ENCODE results near the gene SEC11C.

The SEC11C gene

DNA sequence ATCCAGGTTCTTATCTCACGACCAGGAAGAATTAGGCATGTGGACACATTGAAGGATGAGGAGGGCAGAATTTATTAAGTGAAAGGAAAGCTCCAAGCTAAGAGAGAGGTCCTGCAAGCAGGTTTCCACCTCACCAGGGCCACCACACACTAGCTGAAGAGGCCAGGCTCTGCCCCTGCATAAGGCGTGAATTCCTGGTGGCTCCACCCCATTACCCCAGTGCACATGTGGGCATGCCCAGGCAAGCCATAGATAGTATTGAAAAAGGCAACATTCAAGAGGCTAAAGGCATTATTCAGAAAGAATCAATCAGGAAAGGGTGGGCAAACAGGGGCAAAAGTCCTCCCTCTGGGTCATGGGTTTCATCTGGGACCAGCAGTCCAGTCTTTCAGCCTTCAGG, 49.3 kb downstream of the SEC11C start:
- H3K4me3 ChIP-seq (ENCODE audit: low read depth, low read length) = no peak overlapping the region
- TF ChIP-seq, protein P1, sequence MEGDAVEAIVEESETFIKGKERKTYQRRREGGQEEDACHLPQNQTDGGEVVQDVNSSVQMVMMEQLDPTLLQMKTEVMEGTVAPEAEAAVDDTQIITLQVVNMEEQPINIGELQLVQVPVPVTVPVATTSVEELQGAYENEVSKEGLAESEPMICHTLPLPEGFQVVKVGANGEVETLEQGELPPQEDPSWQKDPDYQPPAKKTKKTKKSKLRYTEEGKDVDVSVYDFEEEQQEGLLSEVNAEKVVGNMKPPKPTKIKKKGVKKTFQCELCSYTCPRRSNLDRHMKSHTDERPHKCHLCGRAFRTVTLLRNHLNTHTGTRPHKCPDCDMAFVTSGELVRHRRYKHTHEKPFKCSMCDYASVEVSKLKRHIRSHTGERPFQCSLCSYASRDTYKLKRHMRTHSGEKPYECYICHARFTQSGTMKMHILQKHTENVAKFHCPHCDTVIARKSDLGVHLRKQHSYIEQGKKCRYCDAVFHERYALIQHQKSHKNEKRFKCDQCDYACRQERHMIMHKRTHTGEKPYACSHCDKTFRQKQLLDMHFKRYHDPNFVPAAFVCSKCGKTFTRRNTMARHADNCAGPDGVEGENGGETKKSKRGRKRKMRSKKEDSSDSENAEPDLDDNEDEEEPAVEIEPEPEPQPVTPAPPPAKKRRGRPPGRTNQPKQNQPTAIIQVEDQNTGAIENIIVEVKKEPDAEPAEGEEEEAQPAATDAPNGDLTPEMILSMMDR (IDR thresholded peaks at IDR 0.05; ENCODE audit: low read depth, low read length, missing control alignments) = no peak
- peaks cover 3% of the 10 kb centered on the region for H3K27me3 ChIP-seq (replicated peaks)
- in situ Hi-C loops (cut with HindIII; ENCODE audit: low pct_ligation_motif_present, low sequenced_read_pairs) = no loop called here
- no peak for DNase-seq
- H3K36me3 ChIP-seq (replicated peaks) = no peaks in the 10 kb centered on the region
- H3K27ac ChIP-seq = no peak overlapping the region

DNA sequence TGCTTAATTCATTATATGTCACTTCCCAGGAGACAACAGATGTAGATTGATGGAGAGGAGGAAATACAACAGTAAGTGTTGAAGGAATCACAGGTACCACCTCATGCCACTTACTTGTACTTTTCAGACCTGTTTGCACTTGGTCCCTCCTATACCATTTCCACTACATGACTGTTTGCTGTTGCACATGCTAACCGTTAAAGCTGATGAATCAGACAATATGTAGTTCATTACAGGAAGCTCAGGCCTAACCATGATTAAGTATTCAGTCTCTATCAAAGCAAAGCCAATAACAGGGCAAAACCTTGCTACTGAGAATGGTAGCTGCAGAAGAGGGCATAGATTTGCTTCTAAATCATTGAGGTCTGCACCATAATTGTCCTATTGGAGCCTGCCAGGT, 50.1 kb downstream of the SEC11C start:
- Histone ChIP-seq H3K36me3 (replicated peaks) (no peaks in the 10 kb centered on the region), H3K27me3 (replicated peaks) (peaks cover 3% of the 10 kb centered on the region), H3K27ac (no peak overlapping the region), H3K4me3 (ENCODE audit: low read depth, low read length) (no peak overlapping the region)
- in situ Hi-C loops (cut with HindIII; ENCODE audit: low pct_ligation_motif_present, low sequenced_read_pairs) = no loop called here
- TF ChIP-seq, protein P1 (IDR thresholded peaks at IDR 0.05; ENCODE audit: low read depth, low read length, missing control alignments) = no peak
- DNase-seq = no peak

DNA sequence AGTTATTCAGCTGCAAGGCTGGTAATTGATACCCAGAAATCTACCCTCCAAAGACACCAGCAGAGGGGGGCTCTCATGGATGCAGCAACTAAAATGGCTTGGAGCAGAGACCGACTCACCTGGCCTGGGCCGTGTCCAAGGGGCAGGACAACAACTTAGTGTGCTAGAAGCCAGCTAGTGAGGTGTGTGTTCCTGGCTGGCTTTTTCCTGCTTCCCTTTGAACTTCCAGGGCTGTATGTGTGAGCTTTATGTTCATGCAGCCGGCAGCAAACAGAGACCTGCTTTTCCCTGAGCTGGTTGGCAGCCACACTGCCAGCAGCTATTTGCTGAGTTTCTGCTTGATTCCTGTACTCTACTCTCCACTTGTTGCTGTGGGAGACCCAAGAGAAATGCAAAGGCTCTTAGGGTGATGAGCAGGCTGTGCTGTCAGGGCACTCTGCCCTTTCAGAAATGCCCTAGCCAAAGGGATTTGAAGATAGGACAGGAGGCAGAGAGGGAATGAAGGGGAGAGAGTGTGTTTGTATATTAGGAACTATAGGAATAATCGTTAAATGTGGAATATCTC, 56.6 kb downstream of the SEC11C start:
- Histone ChIP-seq H3K36me3 (replicated peaks) (no peaks in the 10 kb centered on the region), H3K4me3 (ENCODE audit: low read depth, low read length) (no peak overlapping the region), H3K27ac (no peak overlapping the region), H3K27me3 (replicated peaks) (peaks cover 14% of the 10 kb centered on the region)
- TF ChIP-seq, protein P1 (IDR thresholded peaks at IDR 0.05; ENCODE audit: low read depth, low read length, missing control alignments) = no peak
- no peak for DNase-seq
- in situ Hi-C loops (cut with HindIII; ENCODE audit: low pct_ligation_motif_present, low sequenced_read_pairs) = no loop called here

DNA sequence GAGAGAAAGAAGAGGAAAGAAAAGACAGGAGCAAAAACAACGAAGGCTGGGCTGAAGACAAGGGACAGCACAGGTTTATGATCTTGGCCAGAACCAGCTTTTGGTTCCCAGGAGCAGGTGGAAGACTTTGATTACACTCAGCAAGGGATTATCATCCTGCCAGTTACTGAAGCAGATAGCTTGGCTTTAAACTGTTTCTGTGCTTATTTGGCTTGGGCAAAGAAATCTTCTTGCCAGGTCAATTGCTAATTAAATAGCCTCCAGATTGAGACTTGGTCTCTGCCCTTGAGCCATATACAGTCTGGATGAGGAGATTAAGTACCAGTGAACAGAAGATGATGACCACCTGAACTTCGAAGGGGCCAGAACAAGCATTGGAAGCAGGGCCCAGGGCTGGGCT, 58.0 kb downstream of the SEC11C start:
- Histone ChIP-seq H3K36me3 (replicated peaks) (no peaks in the 10 kb centered on the region), H3K27me3 (replicated peaks) (peaks cover 11% of the 10 kb centered on the region), H3K4me3 (ENCODE audit: low read depth, low read length) (no peak overlapping the region), H3K27ac (no peak overlapping the region)
- TF ChIP-seq, protein P1 (IDR thresholded peaks at IDR 0.05; ENCODE audit: low read depth, low read length, missing control alignments) = no peak
- in situ Hi-C loops (cut with HindIII; ENCODE audit: low pct_ligation_motif_present, low sequenced_read_pairs) = no loop called here
- no peak for DNase-seq

DNA sequence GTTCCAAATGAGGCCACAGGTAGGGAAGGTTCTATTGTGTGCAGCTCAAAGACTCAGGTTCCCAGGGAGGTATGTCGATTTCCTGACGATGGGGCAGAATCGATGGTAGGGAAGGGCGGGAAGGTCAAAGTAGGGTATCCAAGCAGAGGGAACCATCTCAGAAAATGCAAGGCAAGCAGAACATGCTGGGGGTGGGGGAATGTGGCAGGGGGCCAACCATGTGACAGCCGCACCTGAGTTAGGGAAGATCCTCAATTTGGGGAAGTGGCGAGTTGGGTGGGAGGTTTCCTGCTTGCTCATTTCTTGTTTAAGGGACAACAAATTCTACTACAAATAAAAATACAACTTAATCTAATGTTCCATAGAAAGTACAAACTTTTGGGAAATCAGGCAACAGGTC, 58.5 kb downstream of the SEC11C start:
- H3K27me3 ChIP-seq (replicated peaks) = peaks cover 11% of the 10 kb centered on the region
- TF ChIP-seq, protein P1 (IDR thresholded peaks at IDR 0.05; ENCODE audit: low read depth, low read length, missing control alignments) = no peak
- in situ Hi-C loops (cut with HindIII; ENCODE audit: low pct_ligation_motif_present, low sequenced_read_pairs) = no loop called here

DNA sequence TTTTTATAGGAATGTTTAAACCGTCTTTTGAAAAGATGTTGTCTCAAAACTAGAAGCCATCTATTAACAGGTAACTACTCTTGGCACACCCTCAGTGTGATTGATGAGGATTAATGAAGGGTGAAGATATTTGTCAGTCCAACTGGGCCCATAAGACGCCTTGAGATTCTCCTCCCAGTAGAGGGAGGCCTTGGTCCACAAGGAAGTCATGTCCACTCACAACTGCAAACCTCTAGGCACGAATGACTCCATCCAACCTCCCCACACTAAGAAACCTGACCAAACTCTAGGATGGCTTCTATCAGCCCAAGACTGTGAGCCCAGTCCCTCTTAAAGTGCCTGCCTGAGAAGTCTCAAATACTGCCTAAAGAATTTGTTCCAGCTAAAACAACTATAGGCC, 61.1 kb downstream of the SEC11C start:
- in situ Hi-C loops (cut with HindIII; ENCODE audit: low pct_ligation_motif_present, low sequenced_read_pairs) = no loop called here
- peaks cover 14% of the 10 kb centered on the region for H3K27me3 ChIP-seq (replicated peaks)
- DNase-seq = no peak

More for the DNA sequence above, 58.5 kb downstream of the SEC11C start:
- H3K27ac ChIP-seq = no peak overlapping the region
- DNase-seq = no peak
- no peaks in the 10 kb centered on the region for H3K36me3 ChIP-seq (replicated peaks)
- H3K4me3 ChIP-seq (ENCODE audit: low read depth, low read length) = no peak overlapping the region

More for the DNA sequence above, 61.1 kb downstream of the SEC11C start:
- Histone ChIP-seq H3K4me3 (ENCODE audit: low read depth, low read length) (no peak overlapping the region), H3K27ac (no peak overlapping the region), H3K36me3 (replicated peaks) (no peaks in the 10 kb centered on the region)
- TF ChIP-seq, protein P1 (IDR thresholded peaks at IDR 0.05; ENCODE audit: low read depth, low read length, missing control alignments) = peak; percentile 32
